LNCAP (cell line): ENCODE data around the gene FKBP11.

Experiments
- TF ChIP-seq, protein P1 (sequence below): fragments of 450-650 bp; IDR thresholded peaks from 2 replicates; pipeline ENCODE4 v1.5.1; 2017; ENCODE audit warnings: mild to moderate bottlenecking

The FKBP11 gene

DNA sequence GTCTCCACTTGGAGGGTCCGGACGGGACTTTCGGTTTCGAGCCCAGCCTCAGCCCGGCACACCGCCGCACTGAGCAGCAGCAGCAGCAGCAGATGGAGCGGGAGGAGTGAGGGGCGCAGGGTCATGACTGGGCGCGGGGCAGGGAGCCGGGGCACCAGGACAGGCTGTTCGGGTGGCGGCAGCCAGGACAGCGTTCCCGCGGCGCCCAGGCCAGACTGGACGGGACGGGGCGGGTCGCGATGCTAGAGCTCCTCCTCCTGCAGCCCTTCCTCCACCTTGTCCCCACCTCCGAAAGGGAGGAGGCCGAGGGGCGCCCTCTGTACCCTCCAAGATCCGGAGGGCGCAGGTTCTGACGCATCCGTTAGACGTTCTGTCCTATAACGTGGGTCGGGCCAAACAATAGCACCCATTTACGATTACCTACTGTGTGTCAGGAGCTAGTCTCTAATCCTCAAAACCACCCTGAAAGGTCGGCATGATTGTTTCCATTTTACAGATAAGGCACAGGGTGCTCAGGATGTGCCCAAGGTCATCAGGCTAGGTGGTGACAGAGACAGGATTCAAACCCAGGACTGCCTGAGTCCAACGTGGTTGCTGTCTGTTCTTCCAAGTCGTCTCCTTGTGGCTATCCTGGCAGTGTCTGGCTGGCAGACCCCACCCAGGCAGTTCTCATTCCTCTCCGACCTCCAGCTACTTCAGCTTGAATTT lies at the start of gene FKBP11:
Gene FKBP11 (minus strand): TSS at position 189 of the 708 bp plus-strand sequence. CDS start 64 bp downstream, at position 125.
- TF ChIP-seq, protein P1, sequence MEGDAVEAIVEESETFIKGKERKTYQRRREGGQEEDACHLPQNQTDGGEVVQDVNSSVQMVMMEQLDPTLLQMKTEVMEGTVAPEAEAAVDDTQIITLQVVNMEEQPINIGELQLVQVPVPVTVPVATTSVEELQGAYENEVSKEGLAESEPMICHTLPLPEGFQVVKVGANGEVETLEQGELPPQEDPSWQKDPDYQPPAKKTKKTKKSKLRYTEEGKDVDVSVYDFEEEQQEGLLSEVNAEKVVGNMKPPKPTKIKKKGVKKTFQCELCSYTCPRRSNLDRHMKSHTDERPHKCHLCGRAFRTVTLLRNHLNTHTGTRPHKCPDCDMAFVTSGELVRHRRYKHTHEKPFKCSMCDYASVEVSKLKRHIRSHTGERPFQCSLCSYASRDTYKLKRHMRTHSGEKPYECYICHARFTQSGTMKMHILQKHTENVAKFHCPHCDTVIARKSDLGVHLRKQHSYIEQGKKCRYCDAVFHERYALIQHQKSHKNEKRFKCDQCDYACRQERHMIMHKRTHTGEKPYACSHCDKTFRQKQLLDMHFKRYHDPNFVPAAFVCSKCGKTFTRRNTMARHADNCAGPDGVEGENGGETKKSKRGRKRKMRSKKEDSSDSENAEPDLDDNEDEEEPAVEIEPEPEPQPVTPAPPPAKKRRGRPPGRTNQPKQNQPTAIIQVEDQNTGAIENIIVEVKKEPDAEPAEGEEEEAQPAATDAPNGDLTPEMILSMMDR, result no peak

DNA sequence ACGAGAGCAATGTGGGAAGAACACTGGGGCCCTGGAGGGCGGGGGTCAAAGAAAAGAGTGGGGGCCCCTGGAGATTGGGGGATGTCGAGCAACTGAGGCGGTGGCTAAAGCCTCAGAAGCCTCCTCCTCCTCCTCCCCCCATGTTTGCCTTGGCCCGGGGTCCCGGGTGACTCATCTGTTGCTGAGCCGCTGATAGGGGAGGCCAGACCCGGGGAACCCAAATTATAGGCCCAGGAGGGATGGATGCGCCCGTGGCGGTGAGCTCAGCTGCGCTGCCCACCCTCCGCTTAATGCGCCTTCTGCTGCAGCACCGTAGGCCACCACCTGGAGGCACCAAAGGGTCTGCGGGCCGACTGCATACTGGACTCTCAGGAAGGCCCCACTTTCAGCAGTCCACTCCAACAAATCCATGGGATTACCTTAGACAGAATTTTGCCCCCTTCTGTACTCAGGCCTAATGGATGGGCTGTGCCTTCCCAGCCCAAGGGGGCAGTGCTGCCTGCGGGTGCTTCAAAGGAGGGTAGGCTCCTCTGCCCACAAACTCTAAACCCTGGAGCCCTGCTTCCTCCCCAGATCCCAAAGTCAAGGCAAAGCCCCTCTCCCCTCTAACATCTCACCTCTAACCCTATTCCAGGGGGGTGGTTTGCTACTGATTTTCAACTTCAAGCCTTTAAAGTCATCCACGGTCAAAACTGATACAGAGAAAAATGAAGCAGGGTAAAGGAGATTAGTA lies 48.8 kb upstream of the FKBP11 start:
- TF ChIP-seq, protein P1, result peak; percentile 25; the same call in 1 of the 2 replicates

DNA sequence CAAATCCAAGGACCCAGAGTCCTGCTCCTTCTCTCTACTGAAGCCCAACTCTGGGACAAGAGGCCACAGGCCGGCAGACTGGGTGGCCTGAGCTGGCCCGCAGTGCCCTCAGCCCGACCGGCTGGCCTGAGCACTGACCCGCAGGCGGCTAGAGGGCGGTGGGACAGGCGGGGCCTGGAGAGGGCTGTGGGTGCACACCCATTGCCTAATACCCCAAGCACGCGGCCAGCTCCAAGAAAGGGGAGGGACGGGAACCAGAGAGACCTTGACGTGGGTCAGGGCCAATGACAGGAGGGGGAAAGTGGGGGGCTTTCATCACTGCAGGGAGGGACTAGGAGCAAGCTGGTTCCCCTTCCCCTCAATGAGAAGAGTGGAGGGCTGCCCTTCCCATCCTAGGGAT lies 48.2 kb upstream of the FKBP11 start:
- TF ChIP-seq, protein P1, result no peak

DNA sequence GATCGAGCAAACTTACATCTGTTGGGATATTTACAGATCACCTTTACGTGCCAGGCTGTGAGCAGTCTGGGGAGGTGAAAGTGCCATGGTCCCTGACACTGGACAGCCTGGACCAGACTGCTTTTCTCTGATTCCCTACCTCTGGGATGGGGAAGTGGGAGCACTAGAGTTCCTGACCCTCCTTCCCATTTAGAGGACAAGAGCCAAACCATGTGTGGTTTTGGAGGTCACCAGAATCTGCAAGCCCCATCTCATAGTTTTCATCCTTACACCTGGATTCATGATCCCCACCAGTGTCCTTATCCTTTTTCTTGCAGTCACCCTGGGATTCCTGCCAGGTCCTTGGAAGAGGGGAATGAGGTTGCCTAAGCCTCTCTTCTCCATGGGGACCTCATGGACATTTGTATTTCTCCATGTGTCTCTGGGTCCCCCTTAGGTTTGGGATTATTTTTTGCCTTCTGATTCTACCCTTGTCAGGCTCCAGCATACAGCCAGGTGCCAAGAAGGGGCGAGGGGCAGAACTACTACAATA lies 47.7 kb upstream of the FKBP11 start:
- TF ChIP-seq, protein P1, result no peak

DNA sequence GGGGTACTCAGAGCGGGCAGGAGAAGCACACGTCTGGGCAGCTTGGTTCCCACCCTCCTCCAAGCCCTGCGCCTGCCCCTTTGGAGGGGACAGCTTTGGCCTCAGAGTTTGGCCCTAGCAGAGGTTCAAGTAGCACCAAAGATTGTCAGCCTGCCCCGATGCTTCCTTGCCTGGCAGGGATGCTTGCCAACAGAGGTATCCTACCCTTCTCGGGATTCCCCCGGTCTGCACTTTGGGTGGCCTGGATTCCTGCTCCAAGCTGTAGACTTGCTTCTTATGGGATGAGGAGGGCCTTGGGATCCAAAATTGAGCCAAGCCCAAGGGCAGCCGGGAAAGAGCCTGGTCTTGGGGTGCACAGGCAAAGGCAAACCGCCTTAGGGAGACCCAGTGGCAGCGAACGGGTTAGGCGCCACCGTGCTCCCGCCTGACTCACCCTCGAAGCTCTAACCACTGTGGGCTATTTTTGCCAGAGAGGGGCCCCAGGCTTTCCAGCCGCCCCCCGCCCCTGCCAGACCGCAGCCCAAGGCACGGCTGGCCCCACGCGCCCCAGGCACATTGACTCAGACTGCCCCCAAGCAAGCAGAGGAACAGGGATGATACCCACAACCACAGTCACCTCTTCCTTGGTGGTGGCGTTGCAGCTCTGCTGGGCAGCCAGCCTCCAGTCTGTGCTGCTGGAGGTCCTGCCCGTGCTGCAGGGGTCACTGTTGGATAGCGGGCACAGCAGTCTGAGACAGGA lies 47.1 kb upstream of the FKBP11 start:
- TF ChIP-seq, protein P1, result no peak

DNA sequence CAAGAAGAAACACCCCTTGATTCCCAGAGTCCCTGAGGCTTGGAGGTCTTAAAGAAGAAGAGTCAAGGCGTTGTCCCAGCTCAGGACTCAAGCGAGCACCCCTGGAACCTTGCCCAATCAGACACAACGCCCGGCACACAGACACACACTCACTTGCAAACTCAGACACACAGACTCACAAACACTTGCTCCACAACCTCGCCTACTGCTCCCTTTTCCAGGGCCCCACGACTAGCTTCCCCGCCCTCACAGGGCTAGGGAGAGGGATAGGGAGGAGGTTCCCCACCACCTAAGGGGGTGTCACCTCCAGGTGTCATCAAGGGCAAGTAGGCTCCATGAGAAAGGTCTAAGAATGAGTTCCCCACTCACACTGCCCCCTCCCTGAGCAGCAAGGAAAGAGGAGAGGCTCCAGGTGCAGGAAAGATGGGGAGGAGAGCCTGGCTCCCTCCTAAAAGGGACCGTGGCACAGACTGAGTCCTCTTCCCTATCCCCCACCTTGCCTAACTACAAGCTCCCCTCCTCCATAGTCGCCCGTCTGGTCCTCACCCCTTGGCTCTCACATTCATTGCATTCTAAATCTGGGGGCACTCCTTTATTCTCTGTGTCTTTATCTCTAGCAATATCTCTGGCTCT lies 45.5 kb upstream of the FKBP11 start:
- TF ChIP-seq, protein P1, result no peak
